Measurements from ENCODE around the gene ERMAP. TPM values are rescaled to one million over a fixed set of nuclear protein-coding genes. Genes with fewer than 3 reads are reported as not detected.

The ERMAP gene
- total and polyA plus RNA-seq, 2 donors: 5.0 to 5.7 TPM

- 95% methylated on average over 1 of the region's 1 CpG for WGBS
- H3K4me3 ChIP-seq (ENCODE audit: low read length in 2 of 2): no peak overlapping the region
- no peaks in the 10 kb centered on the region for H3K9me3 ChIP-seq (ENCODE audit: control insufficient read depth in 2 of 2, insufficient read depth in 1 of 2, low read length in 1 of 2)
- no peak overlapping the region for H3K27ac ChIP-seq (ENCODE audit: low read depth in 1 of 2, low read length in 1 of 2)
- H3K4me1 ChIP-seq (ENCODE audit: control insufficient read depth in 2 of 2, insufficient read depth in 2 of 2, low read length in 2 of 2): peaks cover 0 to 12% of the 10 kb centered on the region in 2 donors
- peaks cover 0 to 2% of the 10 kb centered on the region in 2 donors for H3K36me3 ChIP-seq (ENCODE audit: control insufficient read depth in 2 of 2, insufficient read depth in 2 of 2, low read length in 1 of 2)
- no peak for DNase-seq (ENCODE audit: low read depth in 6 of 9, low spot score in 9 of 9)
- no peaks in the 10 kb centered on the region for H3K27me3 ChIP-seq (ENCODE audit: control insufficient read depth in 2 of 2, insufficient read depth in 1 of 2, low read length in 1 of 2)
Measured at GRCh38 chr1:42820813-42821212, 3.9 kb downstream of the ERMAP start.

GRCh38 chr1:42821690-42822089, 4.8 kb downstream of the ERMAP start:
- Histone ChIP-seq H3K4me1 (ENCODE audit: control insufficient read depth in 2 of 2, insufficient read depth in 2 of 2, low read length in 2 of 2) (peaks cover 0 to 3% of the 10 kb centered on the region in 2 donors), H3K27me3 (ENCODE audit: control insufficient read depth in 2 of 2, insufficient read depth in 1 of 2, low read length in 1 of 2) (no peaks in the 10 kb centered on the region), H3K27ac (ENCODE audit: low read depth in 1 of 2, low read length in 1 of 2) (no peak overlapping the region), H3K4me3 (ENCODE audit: low read length in 2 of 2) (no peak overlapping the region), H3K9me3 (ENCODE audit: control insufficient read depth in 2 of 2, insufficient read depth in 1 of 2, low read length in 1 of 2) (no peaks in the 10 kb centered on the region), H3K36me3 (ENCODE audit: control insufficient read depth in 2 of 2, insufficient read depth in 2 of 2, low read length in 1 of 2) (no peaks in the 10 kb centered on the region)
- DNase-seq (ENCODE audit: low read depth in 6 of 9, low spot score in 9 of 9): no peak
- WGBS: 98% methylated on average over 2 of the region's 2 CpGs

GRCh38 chr1:42822800-42823392, 6.0 kb downstream of the ERMAP start:
- H3K27me3 ChIP-seq (ENCODE audit: control insufficient read depth in 2 of 2, insufficient read depth in 1 of 2, low read length in 1 of 2): no peaks in the 10 kb centered on the region
- 87% methylated on average over 2 of the region's 2 CpGs for WGBS
- no peaks in the 10 kb centered on the region for H3K4me1 ChIP-seq (ENCODE audit: control insufficient read depth in 2 of 2, insufficient read depth in 2 of 2, low read length in 2 of 2)
- DNase-seq (ENCODE audit: low read depth in 6 of 9, low spot score in 9 of 9): no peak
- H3K36me3 ChIP-seq (ENCODE audit: control insufficient read depth in 2 of 2, insufficient read depth in 2 of 2, low read length in 1 of 2): no peaks in the 10 kb centered on the region
- no peak overlapping the region for H3K4me3 ChIP-seq (ENCODE audit: low read length in 2 of 2)
- H3K9me3 ChIP-seq (ENCODE audit: control insufficient read depth in 2 of 2, insufficient read depth in 1 of 2, low read length in 1 of 2): no peaks in the 10 kb centered on the region
- H3K27ac ChIP-seq (ENCODE audit: low read depth in 1 of 2, low read length in 1 of 2): no peak overlapping the region

- WGBS: 97% methylated on average over 4 of the region's 4 CpGs
- no peak overlapping the region for H3K4me3 ChIP-seq (ENCODE audit: low read length in 2 of 2)
- H3K27me3 ChIP-seq (ENCODE audit: control insufficient read depth in 2 of 2, insufficient read depth in 1 of 2, low read length in 1 of 2): no peaks in the 10 kb centered on the region
- H3K27ac ChIP-seq (ENCODE audit: low read depth in 1 of 2, low read length in 1 of 2): no peak overlapping the region
- H3K36me3 ChIP-seq (ENCODE audit: control insufficient read depth in 2 of 2, insufficient read depth in 2 of 2, low read length in 1 of 2): no peaks in the 10 kb centered on the region
- no peaks in the 10 kb centered on the region for H3K9me3 ChIP-seq (ENCODE audit: control insufficient read depth in 2 of 2, insufficient read depth in 1 of 2, low read length in 1 of 2)
- DNase-seq (ENCODE audit: low read depth in 6 of 9, low spot score in 9 of 9): no peak
- H3K4me1 ChIP-seq (ENCODE audit: control insufficient read depth in 2 of 2, insufficient read depth in 2 of 2, low read length in 2 of 2): no peaks in the 10 kb centered on the region
Measured at GRCh38 chr1:42824481-42825035, 7.6 kb downstream of the ERMAP start.

GRCh38 chr1:42825036-42825851, 8.3 kb downstream of the ERMAP start:
- H3K27ac ChIP-seq (ENCODE audit: low read depth in 1 of 2, low read length in 1 of 2): no peak overlapping the region
- WGBS: 98% methylated on average over 10 of the region's 10 CpGs
- no peaks in the 10 kb centered on the region for H3K36me3 ChIP-seq (ENCODE audit: control insufficient read depth in 2 of 2, insufficient read depth in 2 of 2, low read length in 1 of 2)
- no peaks in the 10 kb centered on the region for H3K4me1 ChIP-seq (ENCODE audit: control insufficient read depth in 2 of 2, insufficient read depth in 2 of 2, low read length in 2 of 2)
- no peaks in the 10 kb centered on the region for H3K27me3 ChIP-seq (ENCODE audit: control insufficient read depth in 2 of 2, insufficient read depth in 1 of 2, low read length in 1 of 2)
- no peak overlapping the region for H3K4me3 ChIP-seq (ENCODE audit: low read length in 2 of 2)
- H3K9me3 ChIP-seq (ENCODE audit: control insufficient read depth in 2 of 2, insufficient read depth in 1 of 2, low read length in 1 of 2): no peaks in the 10 kb centered on the region
- DNase-seq (ENCODE audit: low read depth in 6 of 9, low spot score in 9 of 9): no peak

GRCh38 chr1:42830631-42831030, 13.7 kb downstream of the ERMAP start:
- Histone ChIP-seq H3K27me3 (ENCODE audit: control insufficient read depth in 2 of 2, insufficient read depth in 1 of 2, low read length in 1 of 2) (no peaks in the 10 kb centered on the region), H3K4me1 (ENCODE audit: control insufficient read depth in 2 of 2, insufficient read depth in 2 of 2, low read length in 2 of 2) (no peaks in the 10 kb centered on the region), H3K36me3 (ENCODE audit: control insufficient read depth in 2 of 2, insufficient read depth in 2 of 2, low read length in 1 of 2) (no peaks in the 10 kb centered on the region), H3K4me3 (ENCODE audit: low read length in 2 of 2) (no peak overlapping the region), H3K27ac (ENCODE audit: low read depth in 1 of 2, low read length in 1 of 2) (no peak overlapping the region), H3K9me3 (ENCODE audit: control insufficient read depth in 2 of 2, insufficient read depth in 1 of 2, low read length in 1 of 2) (no peaks in the 10 kb centered on the region)
- DNase-seq (ENCODE audit: low read depth in 6 of 9, low spot score in 9 of 9): no peak
- WGBS: 98% methylated on average over 17 of the region's 17 CpGs

- Histone ChIP-seq H3K27me3 (ENCODE audit: control insufficient read depth in 2 of 2, insufficient read depth in 1 of 2, low read length in 1 of 2) (no peaks in the 10 kb centered on the region), H3K4me1 (ENCODE audit: control insufficient read depth in 2 of 2, insufficient read depth in 2 of 2, low read length in 2 of 2) (no peaks in the 10 kb centered on the region), H3K9me3 (ENCODE audit: control insufficient read depth in 2 of 2, insufficient read depth in 1 of 2, low read length in 1 of 2) (no peaks in the 10 kb centered on the region), H3K27ac (ENCODE audit: low read depth in 1 of 2, low read length in 1 of 2) (no peak overlapping the region), H3K36me3 (ENCODE audit: control insufficient read depth in 2 of 2, insufficient read depth in 2 of 2, low read length in 1 of 2) (no peaks in the 10 kb centered on the region), H3K4me3 (ENCODE audit: low read length in 2 of 2) (no peak overlapping the region)
- DNase-seq (ENCODE audit: low read depth in 6 of 9, low spot score in 9 of 9): no peak
Measured at GRCh38 chr1:42831273-42831672, 14.4 kb downstream of the ERMAP start.

GRCh38 chr1:42832641-42833240, 15.8 kb downstream of the ERMAP start:
- H3K36me3 ChIP-seq (ENCODE audit: control insufficient read depth in 2 of 2, insufficient read depth in 2 of 2, low read length in 1 of 2): no peaks in the 10 kb centered on the region
- H3K4me3 ChIP-seq (ENCODE audit: low read length in 2 of 2): no peak overlapping the region
- DNase-seq (ENCODE audit: low read depth in 6 of 9, low spot score in 9 of 9): no peak
- H3K27me3 ChIP-seq (ENCODE audit: control insufficient read depth in 2 of 2, insufficient read depth in 1 of 2, low read length in 1 of 2): no peaks in the 10 kb centered on the region
- no peak overlapping the region for H3K27ac ChIP-seq (ENCODE audit: low read depth in 1 of 2, low read length in 1 of 2)
- no peaks in the 10 kb centered on the region for H3K9me3 ChIP-seq (ENCODE audit: control insufficient read depth in 2 of 2, insufficient read depth in 1 of 2, low read length in 1 of 2)
- no peaks in the 10 kb centered on the region for H3K4me1 ChIP-seq (ENCODE audit: control insufficient read depth in 2 of 2, insufficient read depth in 2 of 2, low read length in 2 of 2)
- 96% methylated on average over 3 of the region's 3 CpGs for WGBS

- H3K27ac ChIP-seq (ENCODE audit: low read depth in 1 of 2, low read length in 1 of 2): no peak overlapping the region
- 94% methylated on average over 4 of the region's 4 CpGs for WGBS
- no peaks in the 10 kb centered on the region for H3K36me3 ChIP-seq (ENCODE audit: control insufficient read depth in 2 of 2, insufficient read depth in 2 of 2, low read length in 1 of 2)
- H3K9me3 ChIP-seq (ENCODE audit: control insufficient read depth in 2 of 2, insufficient read depth in 1 of 2, low read length in 1 of 2): no peaks in the 10 kb centered on the region
- no peak overlapping the region for H3K4me3 ChIP-seq (ENCODE audit: low read length in 2 of 2)
- no peaks in the 10 kb centered on the region for H3K27me3 ChIP-seq (ENCODE audit: control insufficient read depth in 2 of 2, insufficient read depth in 1 of 2, low read length in 1 of 2)
- no peak for DNase-seq (ENCODE audit: low read depth in 6 of 9, low spot score in 9 of 9)
- no peaks in the 10 kb centered on the region for H3K4me1 ChIP-seq (ENCODE audit: control insufficient read depth in 2 of 2, insufficient read depth in 2 of 2, low read length in 2 of 2)
Measured at GRCh38 chr1:42833981-42834380, 17.1 kb downstream of the ERMAP start.

Measured in thymus (tissue), 11 donors.